B cell (primary cell): ENCODE data around the gene IFNG-AS1. TPM values are rescaled to one million over a fixed set of nuclear protein-coding genes. Genes with fewer than 3 reads are reported as not detected.

ENCODE experiments used
- ATAC-seq: fragments of 200-7000 bp; cut with Tn5 transposase; one replicate; pipeline ENCODE4 v1.10.0; 2021; ENCODE audit warnings: low read depth, mild to moderate bottlenecking, moderate number of reproducible peaks, moderate library complexity
- CTCF ChIA-PET: fragments of 350-600 bp; sonication (Branson Sonifier 250); formaldehyde crosslinking; loops from one replicate; lab custom pipeline; 2021; ENCODE audit warnings: antibody characterized with exemption, inconsistent platforms; lab: Charles Lee
- POLR2A ChIA-PET: fragments of 350-600 bp; sonication (Branson Sonifier 250); formaldehyde crosslinking; loops from one replicate; lab custom pipeline; 2021; ENCODE audit warnings: antibody characterized with exemption; lab: Charles Lee
- DNase-seq: peaks from one replicate; pipeline ENCODE4 v3.0.0; 2013
- H2AFZ ChIP-seq: 2 replicates; pipeline ENCODE4 v1.6.1; 2012; ENCODE audit warnings: mild to moderate bottlenecking, low read depth, low read length; ENCODE audit not compliant: insufficient read depth, poor library complexity, severe bottlenecking
- H3K27ac ChIP-seq, 2 donors: 1 replicate in 1 of 2; 2 replicates in 1 of 2; pipeline ENCODE4 v1.5.1; 2012 to 2013; ENCODE audit warnings: low read length in 2 of 2, mild to moderate bottlenecking in 2 of 2, moderate library complexity in 1 of 2
- H3K27me3 ChIP-seq, 4 experiments: fragments of 200-600 bp in 1 of 4; sonication (generic) in 1 of 4; replicated peaks in 1 of 4; 1 replicate in 2 of 4; 2 replicates in 2 of 4; pipeline versions ENCODE4 v1.6.1 to v1.7.0; 2013 to 2016; ENCODE audit warnings: low read length in 3 of 4, mild to moderate bottlenecking in 2 of 4, mixed read lengths in 1 of 4, moderate library complexity in 1 of 4; ENCODE audit not compliant: insufficient read depth in 4 of 4, control insufficient read depth in 3 of 4; ENCODE audit errors: control extremely low read depth in 1 of 4
- H3K36me3 ChIP-seq, 2 experiments: replicated peaks in 1 of 2; 1 replicate in 1 of 2; 2 replicates in 1 of 2; pipeline versions ENCODE4 v1.6.1 to v1.7.1; 2013; ENCODE audit warnings: low read length in 1 of 2; ENCODE audit not compliant: insufficient read depth in 2 of 2, control insufficient read depth in 1 of 2; ENCODE audit errors: control extremely low read depth in 1 of 2, extremely low read depth in 1 of 2
- H3K4me1 ChIP-seq, 2 donors: fragments of 200-600 bp in 1 of 2; sonication (generic) in 1 of 2; 1 replicate in 1 of 2; 2 replicates in 1 of 2; pipeline versions ENCODE4 v1.5.1 to v1.6.1; 2013 to 2017; ENCODE audit warnings: low read length in 2 of 2; ENCODE audit not compliant: control insufficient read depth in 2 of 2, insufficient read depth in 2 of 2
- H3K4me2 ChIP-seq: replicated peaks from 2 replicates; pipeline ENCODE3; 2012; ENCODE audit warnings: mild to moderate bottlenecking, low read depth, low read length; ENCODE audit not compliant: poor library complexity, severe bottlenecking
- H3K4me3 ChIP-seq, 5 experiments: fragments of 200-600 bp in 1 of 5; sonication (generic) in 1 of 5; 1 replicate in 3 of 5; 2 replicates in 2 of 5; pipeline versions ENCODE4 v1.5.1 to v1.7.0; 2011 to 2016; ENCODE audit warnings: low read length in 4 of 5, mild to moderate bottlenecking in 4 of 5, low read depth in 2 of 5, control low read depth in 1 of 5, moderate library complexity in 1 of 5; ENCODE audit not compliant: insufficient read depth in 1 of 5; ENCODE audit errors: control extremely low read depth in 1 of 5, extremely low read depth in 1 of 5
- H3K79me2 ChIP-seq: fragments of 200-600 bp; sonication (generic); one replicate; pipeline ENCODE4 v1.6.0; 2016; ENCODE audit warnings: low read length; ENCODE audit not compliant: control insufficient read depth, insufficient read depth
- H3K9ac ChIP-seq: fragments of 200-600 bp; sonication (generic); 2 replicates; pipeline ENCODE4 v1.6.1; 2017; ENCODE audit warnings: mild to moderate bottlenecking, low read length, moderate library complexity
- H3K9me3 ChIP-seq, 3 donors: one replicate each; pipeline versions ENCODE4 v1.6.1 to v1.7.1; 2013; ENCODE audit warnings: low read length in 2 of 3; ENCODE audit not compliant: control insufficient read depth in 2 of 3, insufficient read depth in 1 of 3; ENCODE audit errors: control extremely low read depth in 1 of 3
- H4K20me1 ChIP-seq: 2 replicates; pipeline ENCODE4 v1.6.0; 2012; ENCODE audit warnings: mild to moderate bottlenecking, low read length; ENCODE audit not compliant: insufficient read depth, control insufficient read depth, poor library complexity, severe bottlenecking
- H3K27ac Mint-ChIP-seq: one replicate; pipeline ENCODE4 v1.8.0; 2021; ENCODE audit warnings: mixed read lengths
- H3K27me3 Mint-ChIP-seq: one replicate; pipeline ENCODE4 v1.8.0; 2021; ENCODE audit warnings: mixed read lengths
- H3K4me1 Mint-ChIP-seq: one replicate; pipeline ENCODE4 v1.8.0; 2021; ENCODE audit warnings: mixed read lengths
- H3K4me3 Mint-ChIP-seq: one replicate; pipeline ENCODE4 v1.8.0; 2021; ENCODE audit warnings: mixed read lengths
- H3K9me3 Mint-ChIP-seq: one replicate; pipeline ENCODE4 v1.8.0; 2022; ENCODE audit warnings: mixed read lengths; ENCODE audit not compliant: insufficient read depth
- CTCF ChIP-seq: fragments of 200-600 bp; IDR thresholded peaks from one replicate; pipeline ENCODE4 v1.8.0; 2022; ENCODE audit warnings: antibody characterized with exemption, mild to moderate bottlenecking
- EZH2 ChIP-seq: IDR thresholded peaks from 2 replicates; pipeline ENCODE4 v1.6.1; 2012; ENCODE audit warnings: borderline replicate concordance, low read depth, mild to moderate bottlenecking, moderate library complexity, low read length; ENCODE audit not compliant: insufficient read depth, poor library complexity, severe bottlenecking
- WGBS: methylation state at CpG from one replicate; pipeline ENCODE4 v1.1.5; 2013; ENCODE audit warnings: missing lambda C conversion rate; ENCODE audit not compliant: insufficient coverage; 5-methylcytosine and 5-hydroxymethylcytosine counted together
- intact Hi-C: fragments of 100-400 bp; cut with micrococcal nuclease; formaldehyde crosslinking; loops from one replicate; pipeline ENCODE4 v1.10.0; 2022
- polyA plus RNA-seq: library from polyadenylated mRNA; depleted of rRNA; stranded (reverse); fragments of >200 nt; gene quantifications from 2 replicates; pipeline ENCODE4 v1.2.3, GENCODE V29; 2012
- total RNA-seq, 2 donors: library from RNA; stranded (reverse); fragments of 120-200 nt in 1 of 2; gene quantifications; 1 replicate in 1 of 2; 2 replicates in 1 of 2; pipeline versions ENCODE4 v1.2.3 to v1.2.4, GENCODE V29; 2013 to 2022

IFNG-AS1 gene
- total and polyA plus RNA-seq, 2 donors (not counting 1 experiment from before 2014, with no cell fraction given) = 1.8 to 19.0 TPM

DNA sequence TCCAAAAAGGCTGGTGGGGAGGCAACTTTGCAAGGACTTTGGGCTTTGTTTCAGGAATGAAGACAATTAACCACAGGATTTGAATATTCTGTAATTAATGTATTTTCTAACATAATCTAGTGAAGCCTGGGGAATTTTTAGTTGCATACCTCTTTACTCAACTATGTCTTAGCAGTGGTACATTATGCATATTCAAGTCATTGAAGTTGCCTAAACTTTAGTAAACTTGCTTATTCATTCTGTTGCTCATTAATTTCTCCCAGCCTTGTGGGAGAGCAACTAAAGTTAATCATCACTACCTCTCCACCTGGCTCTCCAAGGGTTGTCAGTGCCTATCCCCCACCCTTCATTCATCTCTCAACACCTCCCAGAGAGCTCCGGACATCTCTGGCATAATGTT, 54.2 kb downstream of the IFNG-AS1 start:
- no CpG with 5 or more reads among the region's 1 CpG for WGBS
- peaks cover 11 to 15% of the 10 kb centered on the region in 2 donors for H3K4me1 ChIP-seq
- no peaks in the 10 kb centered on the region for H4K20me1 ChIP-seq
- H3K4me2 ChIP-seq = no peak overlapping the region
- Mint-ChIP-seq H3K27me3 (no peaks in the 10 kb centered on the region), H3K4me3 (no peak overlapping the region), H3K9me3 (no peaks in the 10 kb centered on the region), H3K4me1 (peaks cover 20% of the 10 kb centered on the region), H3K27ac (no peak overlapping the region)
- H3K27ac ChIP-seq = no peak overlapping the region
- no peak for DNase-seq
- intact Hi-C loops = loop anchor here (2.0 to 10.0 kb wide), 3 partner anchors 101 to 1031 kb away; partner anchors contain the start of gene IFNG
- H3K36me3 ChIP-seq = no peaks in the 10 kb centered on the region
- ChIA-PET CTCF (interaction anchor here (0.7 to 6.9 kb wide), 6 partner anchors 40 to 688 kb away, joined by 3 to 64 read pairs (median 6); no protein-coding TSS in a partner anchor), POLR2A (no interaction called here)
- H3K79me2 ChIP-seq = no peaks in the 10 kb centered on the region
- H3K9ac ChIP-seq = no peak overlapping the region
- TF ChIP-seq EZH2 (no peak), CTCF (no peak)
- H3K27me3 ChIP-seq = no peaks in the 10 kb centered on the region
- no peaks in the 10 kb centered on the region for H3K9me3 ChIP-seq
- no peak overlapping the region for H3K4me3 ChIP-seq
- ATAC-seq = no peak
- H2AFZ ChIP-seq = no peak overlapping the region

DNA sequence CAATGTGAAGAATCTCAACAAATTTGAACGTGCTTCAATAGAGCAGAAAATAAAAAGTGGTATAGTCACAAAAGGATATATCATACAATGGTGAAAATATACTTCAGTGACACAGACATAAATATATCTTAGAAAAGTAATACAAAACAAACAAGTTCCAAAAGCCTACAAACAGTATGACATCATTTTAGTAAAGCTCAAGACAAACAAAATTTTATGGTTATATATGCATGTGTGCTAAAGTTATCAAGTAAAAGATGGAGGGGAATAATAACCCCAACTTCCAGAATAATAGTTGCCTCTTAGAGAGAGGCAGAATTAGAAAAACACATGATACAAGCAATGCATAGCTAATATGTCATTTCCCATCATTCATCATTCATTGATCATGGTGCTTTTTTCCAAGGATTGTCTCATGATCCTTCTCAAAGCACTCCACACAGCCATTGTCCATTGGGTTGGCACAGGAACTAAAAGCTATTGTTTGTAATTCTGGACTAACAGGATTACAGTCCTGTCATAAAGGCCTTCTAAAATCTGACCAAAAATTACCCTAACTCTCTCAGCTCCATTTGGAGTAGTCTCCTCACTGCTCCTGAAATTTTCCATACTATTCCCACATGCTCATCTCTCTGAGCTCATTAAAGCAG, 59.5 kb downstream of the IFNG-AS1 start:
- no peak overlapping the region for H3K4me3 Mint-ChIP-seq
- H3K4me1 Mint-ChIP-seq = no peaks in the 10 kb centered on the region
- no peaks in the 10 kb centered on the region for H3K9me3 Mint-ChIP-seq
- TF ChIP-seq EZH2 (no peak), CTCF (no peak)
- WGBS = no CpG with 5 or more reads among the region's 1 CpG
- ChIA-PET CTCF (interaction anchor here (0.8 to 1.6 kb wide), 3 partner anchors 8 to 110 kb away, joined by 3 to 12 read pairs (median 4); no protein-coding TSS in a partner anchor), POLR2A (no interaction called here)
- DNase-seq (no peak), ATAC-seq (no peak)
- H3K27me3 Mint-ChIP-seq = no peaks in the 10 kb centered on the region
- Histone ChIP-seq H3K36me3 (no peaks in the 10 kb centered on the region), H3K27ac (no peak overlapping the region), H3K4me3 (no peak overlapping the region), H3K9me3 (no peaks in the 10 kb centered on the region), H3K4me2 (no peak overlapping the region), H4K20me1 (no peaks in the 10 kb centered on the region), H2AFZ (no peak overlapping the region), H3K27me3 (no peaks in the 10 kb centered on the region), H3K4me1 (no peaks in the 10 kb centered on the region), H3K9ac (no peak overlapping the region), H3K79me2 (no peaks in the 10 kb centered on the region)
- intact Hi-C loops = loop anchor here (10.0 kb wide), 2 partner anchors 106 to 1026 kb away; partner anchors contain the start of gene IFNG
- H3K27ac Mint-ChIP-seq = no peak overlapping the region
